SK-N-SH (cell line): ENCODE data around the gene TRIM46. TPM values are rescaled to one million over a fixed set of nuclear protein-coding genes. Genes with fewer than 3 reads are reported as not detected.
A peak's percentile ranks its signal among the peaks of the same experiment; 100 is the strongest.

Experiments used
- CTCF ChIP-seq: fragments of 200-600 bp; sonication (generic); IDR thresholded peaks from 2 replicates; pipeline ENCODE4 v1.6.1; 2017; ENCODE audit warnings: antibody characterized with exemption, mild to moderate bottlenecking, moderate library complexity
- EP300 ChIP-seq, 2 experiments: IDR thresholded peaks; 2 replicates each; pipeline versions ENCODE4 v1.4.0 to v1.6.1; 2012; ENCODE audit warnings: borderline replicate concordance in 1 of 2, low read depth in 1 of 2, low read length in 1 of 2
- EZH2phosphoT487 ChIP-seq: fragments of 200-600 bp; sonication (generic); IDR thresholded peaks from 2 replicates; pipeline ENCODE4 v1.6.1; 2017; ENCODE audit warnings: low read depth, mixed run types, mild to moderate bottlenecking, antibody characterized with exemption, moderate library complexity, borderline replicate concordance
- FOSL2 ChIP-seq: IDR thresholded peaks from 2 replicates; pipeline ENCODE4 v1.4.0; 2012; ENCODE audit warnings: low read depth, mild to moderate bottlenecking, moderate library complexity, borderline replicate concordance
- FOXJ3 ChIP-seq: sonication (generic); formaldehyde crosslinking; IDR thresholded peaks from 2 replicates; pipeline ENCODE4 v1.5.1; 2020; ENCODE audit warnings: mild to moderate bottlenecking, missing genetic modification reagents
- FOXM1 ChIP-seq: IDR thresholded peaks from 2 replicates; pipeline ENCODE4 v1.4.0; 2012; ENCODE audit warnings: low read depth, mild to moderate bottlenecking
- GABPA ChIP-seq: IDR thresholded peaks from 2 replicates; pipeline ENCODE4 v1.4.0; 2012; ENCODE audit warnings: low read depth, mild to moderate bottlenecking
- GATA2 ChIP-seq: sonication (generic); formaldehyde crosslinking; IDR thresholded peaks from 2 replicates; pipeline ENCODE4 v1.5.0; 2020; ENCODE audit warnings: mild to moderate bottlenecking, missing genetic modification reagents
- JUND ChIP-seq: IDR thresholded peaks from 2 replicates; pipeline ENCODE4 v1.4.0; 2012
- MXI1 ChIP-seq: IDR thresholded peaks from 2 replicates; pipeline ENCODE4 v1.6.1; 2012; ENCODE audit warnings: mild to moderate bottlenecking, low read depth, low read length, improper control_type of control experiment
- NRF1 ChIP-seq: IDR thresholded peaks from 2 replicates; pipeline ENCODE4 v1.6.1; 2012; ENCODE audit warnings: low read depth, mild to moderate bottlenecking, low read length
- PBX3 ChIP-seq: IDR thresholded peaks from 2 replicates; pipeline ENCODE4; 2012
- POLR2AphosphoS5 ChIP-seq: IDR thresholded peaks from 2 replicates; pipeline ENCODE4 v1.6.1; 2012; ENCODE audit warnings: low read depth, low read length
- RXRA ChIP-seq: IDR thresholded peaks from 2 replicates; pipeline ENCODE4 v1.4.0; 2012; ENCODE audit warnings: low read depth, mild to moderate bottlenecking, borderline replicate concordance
- SMC3 ChIP-seq: IDR thresholded peaks from 2 replicates; pipeline ENCODE4 v1.6.1; 2012; ENCODE audit warnings: low read depth, low read length, improper control_type of control experiment
- TAF1 ChIP-seq: IDR thresholded peaks from 2 replicates; pipeline ENCODE4 v1.6.1; 2012; ENCODE audit warnings: low read depth, mild to moderate bottlenecking, low read length, moderate library complexity, borderline replicate concordance
- TEAD4 ChIP-seq: IDR thresholded peaks from 2 replicates; pipeline ENCODE4 v1.4.0; 2012; ENCODE audit warnings: mild to moderate bottlenecking, borderline replicate concordance; ENCODE audit not compliant: insufficient read depth
- USF2 ChIP-seq: fragments of 150-350 bp; IDR thresholded peaks from 2 replicates; pipeline ENCODE4 v1.6.1; 2017; ENCODE audit warnings: antibody characterized with exemption, low read length, low read depth, borderline replicate concordance
- polyA plus RNA-seq, 3 experiments: library from polyadenylated mRNA; depleted of rRNA; stranded (reverse); fragments of >200 nt; gene quantifications; 2 replicates each; pipeline ENCODE4 v1.2.3, GENCODE V29; 2012
- TF ChIP-seq, protein P1 (sequence below): fragments of 150-350 bp; IDR thresholded peaks from 2 replicates; pipeline ENCODE4 v1.6.1; 2016; ENCODE audit warnings: mild to moderate bottlenecking, low read depth, low read length
- TF ChIP-seq, protein P2 (sequence below): IDR thresholded peaks from 2 replicates; pipeline ENCODE4 v1.6.1; 2012; ENCODE audit warnings: mild to moderate bottlenecking, low read depth, low read length, moderate library complexity

TRIM46 gene
- polyA plus RNA-seq, 1 of the 3 experiments (the other 2 are of a cell fraction), result 12.7 TPM

- TF ChIP-seq, protein P1, sequence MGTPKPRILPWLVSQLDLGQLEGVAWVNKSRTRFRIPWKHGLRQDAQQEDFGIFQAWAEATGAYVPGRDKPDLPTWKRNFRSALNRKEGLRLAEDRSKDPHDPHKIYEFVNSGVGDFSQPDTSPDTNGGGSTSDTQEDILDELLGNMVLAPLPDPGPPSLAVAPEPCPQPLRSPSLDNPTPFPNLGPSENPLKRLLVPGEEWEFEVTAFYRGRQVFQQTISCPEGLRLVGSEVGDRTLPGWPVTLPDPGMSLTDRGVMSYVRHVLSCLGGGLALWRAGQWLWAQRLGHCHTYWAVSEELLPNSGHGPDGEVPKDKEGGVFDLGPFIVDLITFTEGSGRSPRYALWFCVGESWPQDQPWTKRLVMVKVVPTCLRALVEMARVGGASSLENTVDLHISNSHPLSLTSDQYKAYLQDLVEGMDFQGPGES, result no peak
- TF ChIP-seq RXRA, result no peak
- TF ChIP-seq SMC3, result no peak
- no peak for TF ChIP-seq FOSL2
- no peak for TF ChIP-seq EZH2phosphoT487
- no peak for TF ChIP-seq EP300 (IDR thresholded peaks at IDR 0.05; ENCODE audit: borderline replicate concordance in 1 of 2, low read depth in 1 of 2, low read length in 1 of 2)
- no peak for TF ChIP-seq CTCF
- TF ChIP-seq NRF1, result no peak
- TF ChIP-seq TEAD4, result no peak
- no peak for TF ChIP-seq GATA2 (CRISPR knock-in tag)
- peak; percentile 99 for TF ChIP-seq GABPA
- TF ChIP-seq POLR2AphosphoS5, result peak; percentile 89
- TF ChIP-seq MXI1, result peak; percentile 8; the same call in 1 of the 2 replicates
- TF ChIP-seq PBX3, result no peak
- TF ChIP-seq, protein P2, sequence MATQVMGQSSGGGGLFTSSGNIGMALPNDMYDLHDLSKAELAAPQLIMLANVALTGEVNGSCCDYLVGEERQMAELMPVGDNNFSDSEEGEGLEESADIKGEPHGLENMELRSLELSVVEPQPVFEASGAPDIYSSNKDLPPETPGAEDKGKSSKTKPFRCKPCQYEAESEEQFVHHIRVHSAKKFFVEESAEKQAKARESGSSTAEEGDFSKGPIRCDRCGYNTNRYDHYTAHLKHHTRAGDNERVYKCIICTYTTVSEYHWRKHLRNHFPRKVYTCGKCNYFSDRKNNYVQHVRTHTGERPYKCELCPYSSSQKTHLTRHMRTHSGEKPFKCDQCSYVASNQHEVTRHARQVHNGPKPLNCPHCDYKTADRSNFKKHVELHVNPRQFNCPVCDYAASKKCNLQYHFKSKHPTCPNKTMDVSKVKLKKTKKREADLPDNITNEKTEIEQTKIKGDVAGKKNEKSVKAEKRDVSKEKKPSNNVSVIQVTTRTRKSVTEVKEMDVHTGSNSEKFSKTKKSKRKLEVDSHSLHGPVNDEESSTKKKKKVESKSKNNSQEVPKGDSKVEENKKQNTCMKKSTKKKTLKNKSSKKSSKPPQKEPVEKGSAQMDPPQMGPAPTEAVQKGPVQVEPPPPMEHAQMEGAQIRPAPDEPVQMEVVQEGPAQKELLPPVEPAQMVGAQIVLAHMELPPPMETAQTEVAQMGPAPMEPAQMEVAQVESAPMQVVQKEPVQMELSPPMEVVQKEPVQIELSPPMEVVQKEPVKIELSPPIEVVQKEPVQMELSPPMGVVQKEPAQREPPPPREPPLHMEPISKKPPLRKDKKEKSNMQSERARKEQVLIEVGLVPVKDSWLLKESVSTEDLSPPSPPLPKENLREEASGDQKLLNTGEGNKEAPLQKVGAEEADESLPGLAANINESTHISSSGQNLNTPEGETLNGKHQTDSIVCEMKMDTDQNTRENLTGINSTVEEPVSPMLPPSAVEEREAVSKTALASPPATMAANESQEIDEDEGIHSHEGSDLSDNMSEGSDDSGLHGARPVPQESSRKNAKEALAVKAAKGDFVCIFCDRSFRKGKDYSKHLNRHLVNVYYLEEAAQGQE, result no peak
- TF ChIP-seq TAF1, result peak; percentile 75
- TF ChIP-seq USF2, result no peak
- no peak for TF ChIP-seq JUND
- TF ChIP-seq FOXM1, result no peak
- TF ChIP-seq FOXJ3 (CRISPR knock-in tag), result no peak
Observed at GRCh38 chr1:155139895-155140629, 33.6 kb upstream of the TRIM46 start, which contains the start of gene DPM3 (continued).
